GM12801 (cell line): ENCODE results near the gene DPF3.

Source experiments
- CTCF ChIP-seq: IDR thresholded peaks from one replicate; pipeline ENCODE4 v1.5.1; 2011; ENCODE audit warnings: control low read depth; ENCODE audit not compliant: insufficient read length; ENCODE audit errors: extremely low read depth

DPF3 gene

GRCh38 chr14:72822946-72823611 is 70.8 kb downstream of the DPF3 start:
- no peak for TF ChIP-seq CTCF

GRCh38 chr14:72818998-72819397 is 74.9 kb downstream of the DPF3 start:
- TF ChIP-seq CTCF: no peak

- no peak for TF ChIP-seq CTCF
Measured at GRCh38 chr14:72816287-72816686, 77.6 kb downstream of the DPF3 start.

- TF ChIP-seq CTCF: no peak
Measured at GRCh38 chr14:72815430-72815829, 78.5 kb downstream of the DPF3 start.

GRCh38 chr14:72812292-72812851 is 81.5 kb downstream of the DPF3 start:
- TF ChIP-seq CTCF: no peak

GRCh38 chr14:72810201-72810600 is 83.7 kb downstream of the DPF3 start:
- no peak for TF ChIP-seq CTCF

GRCh38 chr14:72809063-72809462 is 84.8 kb downstream of the DPF3 start:
- TF ChIP-seq CTCF: no peak
